K562 (cell line): ENCODE results near the gene SNX3. TPM values are rescaled to one million over a fixed set of nuclear protein-coding genes. Genes with fewer than 3 reads are reported as not detected.

Experiments used
- ATAC-seq: fragments of 200-7000 bp; cut with Tn5 transposase; 3 replicates; pipeline ENCODE4 v1.9.1; 2020; ENCODE audit warnings: moderate library complexity
- Bru-seq: library from RNA; stranded (reverse); fragments of 400-500 nt; gene quantifications from one replicate; lab custom pipeline; 2021; lab: Mats Ljungman, UMichigan
- BruChase-seq, 2 experiments: library from RNA; stranded (reverse); fragments of 400-500 nt; gene quantifications; one replicate each; lab custom pipeline; 2021; lab: Mats Ljungman, UMichigan
- BruUV-seq: library from RNA; stranded (reverse); fragments of 400-500 nt; replicated peaks from 2 replicates; lab custom pipeline; 2021; lab: Mats Ljungman, UMichigan
- CTCF ChIA-PET: fragments of 300-600 bp; formaldehyde crosslinking; extraction: SDS; loops from one replicate; lab custom pipeline; 2021; ENCODE audit warnings: low intra/inter-chr PET ratio; lab: Yijun Ruan, JAX
- POLR2A ChIA-PET: fragments of 300-600, 350-650 bp; sonication (Branson Sonifier 250); formaldehyde crosslinking; extraction: SDS; loops from one replicate; lab custom pipeline; 2021; ENCODE audit warnings: antibody characterized with exemption, inconsistent platforms; lab: Yijun Ruan, JAX
- DNase-seq, 4 experiments: peaks; one replicate each; pipeline versions ENCODE4 v3.0.0 to v3.0.0-alpha.2; 2011 to 2018; ENCODE audit warnings: low spot score in 3 of 4, mixed read lengths in 3 of 4; ENCODE audit errors: extremely low read depth in 1 of 4
- FAIRE-seq: peaks from 2 replicates; lab custom pipeline; 2011; peaks lifted over from hg19 to GRCh38; lab: Jason Lieb, UNC
- H2AFZ ChIP-seq: 2 replicates; pipeline ENCODE4 v1.6.0; 2011; ENCODE audit warnings: low read depth, low read length, control low read depth, inconsistent platforms
- H3K27ac ChIP-seq: fragments of 200-600 bp; 3 replicates; pipeline ENCODE4 v1.8.0; 2011; ENCODE audit warnings: low read depth, mild to moderate bottlenecking, control low read depth, inconsistent platforms, low read length, moderate library complexity, mixed read lengths; ENCODE audit errors: extremely low read depth
- H3K27me3 ChIP-seq, 2 experiments: fragments of 300-600 bp in 1 of 2; 2 replicates in 1 of 2; 3 replicates in 1 of 2; pipeline versions ENCODE4 v1.6.0 to v1.8.0; 2011; ENCODE audit warnings: inconsistent platforms in 2 of 2, low read length in 2 of 2, mild to moderate bottlenecking in 1 of 2, mixed read lengths in 1 of 2, moderate library complexity in 1 of 2; ENCODE audit not compliant: control insufficient read depth in 2 of 2, insufficient read depth in 2 of 2
- H3K36me3 ChIP-seq: fragments of 300-600 bp; 3 replicates; pipeline ENCODE4 v1.8.0; 2011; ENCODE audit warnings: mild to moderate bottlenecking, low read length, inconsistent platforms; ENCODE audit not compliant: control insufficient read depth, insufficient read depth
- H3K4me1 ChIP-seq, 2 experiments: fragments of 200-600 bp in 1 of 2; replicated peaks in 1 of 2; 2 replicates in 1 of 2; 3 replicates in 1 of 2; pipeline versions ENCODE4 v1.5.1 to v1.8.0; 2011; ENCODE audit warnings: inconsistent platforms in 2 of 2, low read length in 2 of 2, mild to moderate bottlenecking in 1 of 2, mixed read lengths in 1 of 2, moderate library complexity in 1 of 2; ENCODE audit not compliant: control insufficient read depth in 2 of 2, insufficient read depth in 2 of 2
- H3K4me2 ChIP-seq: 2 replicates; pipeline ENCODE4 v1.6.1; 2011; ENCODE audit warnings: low read length, control low read depth, inconsistent platforms, mixed read lengths; ENCODE audit not compliant: insufficient read depth
- H3K4me3 ChIP-seq: fragments of 200-600 bp; sonication (generic), shearing (Covaris generic); 2 replicates; pipeline ENCODE4 v1.5.1; 2016; ENCODE audit warnings: control low read depth, inconsistent platforms
- H3K79me2 ChIP-seq: fragments of 200-600 bp; 3 replicates; pipeline ENCODE4 v1.8.0; 2011; ENCODE audit warnings: low read length, inconsistent platforms; ENCODE audit not compliant: control insufficient read depth, insufficient read depth
- H3K9ac ChIP-seq, 2 experiments: 2 replicates each; pipeline versions ENCODE4 v1.6.0 to v1.6.1; 2011; ENCODE audit warnings: low read depth in 2 of 2, low read length in 2 of 2, control low read depth in 1 of 2, inconsistent platforms in 1 of 2, mild to moderate bottlenecking in 1 of 2, mixed read lengths in 1 of 2; ENCODE audit not compliant: insufficient read depth in 1 of 2
- H3K9me1 ChIP-seq: one replicate; pipeline ENCODE4 v1.6.0; 2011; ENCODE audit warnings: inconsistent platforms, mild to moderate bottlenecking, low read length, moderate library complexity; ENCODE audit not compliant: control insufficient read depth, insufficient read depth
- H3K9me3 ChIP-seq: replicated peaks from 2 replicates; pipeline ENCODE4 v1.5.1; 2011; ENCODE audit warnings: low read depth, low read length, inconsistent platforms; ENCODE audit not compliant: control insufficient read depth, insufficient read depth
- H4K20me1 ChIP-seq: replicated peaks from 2 replicates; pipeline ENCODE4 v1.6.1; 2011; ENCODE audit warnings: low read length, inconsistent platforms, mixed read lengths; ENCODE audit not compliant: control insufficient read depth, insufficient read depth
- CHD2 ChIP-seq: IDR thresholded peaks from 2 replicates; pipeline ENCODE4 v1.6.1; 2011; ENCODE audit warnings: low read depth, low read length
- ELK1 ChIP-seq: sonication (generic); formaldehyde crosslinking; IDR thresholded peaks from 2 replicates; pipeline ENCODE4 v1.8.1; 2022; ENCODE audit warnings: missing genetic modification reagents
- EWSR1 ChIP-seq: fragments of 450-650 bp; IDR thresholded peaks from 2 replicates; pipeline ENCODE4 v1.6.1; 2018; ENCODE audit warnings: borderline replicate concordance, mild to moderate bottlenecking, low read depth, moderate library complexity; ENCODE audit not compliant: partially characterized antibody
- MTA1 ChIP-seq: fragments of 450-650 bp; IDR thresholded peaks from 2 replicates; pipeline ENCODE4 v1.6.1; 2017; ENCODE audit warnings: borderline replicate concordance
- NFYB ChIP-seq: IDR thresholded peaks from 2 replicates; pipeline ENCODE4 v1.6.1; 2011; ENCODE audit warnings: mild to moderate bottlenecking, moderate library complexity; ENCODE audit not compliant: insufficient read length; ENCODE audit errors: extremely low read depth
- PTBP1 ChIP-seq: fragments of 200-400 bp; formaldehyde crosslinking; IDR thresholded peaks from 2 replicates; pipeline ENCODE4 v1.6.1; 2017; ENCODE audit warnings: low read depth, low read length
- RBM22 ChIP-seq: fragments of 200-400 bp; formaldehyde crosslinking; IDR thresholded peaks from 2 replicates; pipeline ENCODE4 v1.6.1; 2018; ENCODE audit warnings: low read length, low read depth; ENCODE audit not compliant: poor library complexity, severe bottlenecking
- ZNF121 ChIP-seq: sonication (generic); formaldehyde crosslinking; conservative IDR thresholded peaks from 2 replicates; pipeline ENCODE4 v1.8.0; 2022; ENCODE audit warnings: missing genetic modification reagents
- WGBS: fragments of 100-300 bp; shearing (Covaris generic); methylation state at CpG from one replicate; pipeline ENCODE4 v1.1.6; 2016; ENCODE audit warnings: low coverage, mixed read lengths; ENCODE audit not compliant: insufficient coverage; ENCODE audit errors: missing lambda C conversion rate; 5-methylcytosine and 5-hydroxymethylcytosine counted together
- in situ Hi-C: fragments of 300-500 bp; cut with MboI; formaldehyde crosslinking; loops from 4 replicates; pipeline ENCODE4 v1.15.0; 2018; ENCODE audit warnings: inconsistent platforms, mixed read lengths
- intact Hi-C: fragments of 100-400 bp; cut with micrococcal nuclease; formaldehyde crosslinking; loops from 2 replicates; pipeline ENCODE4 v1.14.2; 2022
- long read RNA-seq, 3 experiments: library from polyadenylated mRNA in 2 of 3; library from RNA in 1 of 3; unstranded in 2 of 3; stranded (forward) in 1 of 3; transcript quantifications; one replicate each; pipeline ENCODE4 v2.0.0, GENCODE V29; 2019 to 2022
- polyA minus RNA-seq, 3 experiments: library from RNA; depleted of rRNA, polyadenylated mRNA; stranded (reverse); fragments of >200 nt; gene quantifications; 2 replicates each; pipeline ENCODE4 v1.2.3, GENCODE V29; 2011
- polyA plus RNA-seq, 8 experiments: library from polyadenylated mRNA; depleted of rRNA in 4 of 8; stranded (reverse) in 5 of 8; unstranded in 3 of 8; fragments of >200 nt; fragmentation: Nextera tagmentation in 2 of 8; fragmentation: Illumina TruSeq in 1 of 8; extraction: Ambion mirVana in 2 of 8; extraction: Trizol in 1 of 8; gene quantifications; 2 replicates each; pipeline versions ENCODE4 v1.2.1 to v1.2.3, GENCODE V29; 2011 to 2014; ENCODE audit warnings: inconsistent platforms in 1 of 8, missing spikeins in 1 of 8
- total RNA-seq, 7 experiments: library from RNA; depleted of rRNA in 6 of 7; stranded (reverse); fragments of >200 nt in 6 of 7; fragmentation: Illumina TruSeq in 2 of 7; extraction: Trizol in 2 of 7; gene quantifications; 2 replicates each; pipeline versions ENCODE4 v1.2.1 to v1.2.3, GENCODE V29; 2011 to 2021; ENCODE audit warnings: low replicate concordance in 1 of 7
- TF ChIP-seq, protein P1 (sequence below): fragments of 450-650 bp; IDR thresholded peaks from 2 replicates; pipeline ENCODE4 v1.6.1; 2016

Gene SNX3
- total RNA-seq (2011; cell fraction: chromatin; rRNA removed; ENCODE audit: low replicate concordance) = 14.6 and 24.3 TPM in 2 replicates
- 12.3 and 12.6 TPM in 2 replicates for total RNA-seq (2011; cell fraction: nucleolus; rRNA removed)
- 40.9 and 74.8 TPM in 2 replicates for total RNA-seq (2011; cell fraction: nucleoplasm; rRNA removed)
- total RNA-seq (2014; rRNA removed) (129 and 158 TPM in 2 replicates), total RNA-seq (2014; rRNA removed; fragmentation: Illumina TruSeq; extraction: Trizol) (159 and 172 TPM in 2 replicates), total RNA-seq (2015; rRNA removed; fragmentation: Illumina TruSeq; extraction: Trizol) (161 and 182 TPM in 2 replicates), total RNA-seq (2021) (122 and 131 TPM in 2 replicates), polyA plus RNA-seq (2011; rRNA removed) (306 and 410 TPM in 2 replicates), polyA plus RNA-seq (2014; fragmentation: Illumina TruSeq; extraction: Trizol) (208 and 261 TPM in 2 replicates), polyA plus RNA-seq (2014; fragmentation: Nextera tagmentation; extraction: Ambion mirVana) (10 to 100 TPM; 48.9 to 68.3 TPM), polyA plus RNA-seq (2014; rRNA removed) (162 and 197 TPM in 2 replicates), polyA minus RNA-seq (2011; rRNA and poly(A)+ RNA removed) (151 TPM in 2 replicates), Bru-seq, nascent RNA (percentile 83 among the genes with signal in this experiment), BruChase-seq, experiment 1, labeled RNA remaining after a 2-hour chase (percentile 85 among the genes with signal in this experiment), BruChase-seq, experiment 2, labeled RNA remaining after a 6-hour chase (percentile 84 among the genes with signal in this experiment)
- 114 and 326 TPM in 2 replicates for polyA plus RNA-seq (2011; cell fraction: cytosol; rRNA removed)
- 34.4 and 73.8 TPM in 2 replicates for polyA plus RNA-seq (2011; cell fraction: nucleus; rRNA removed)
- 163 and 213 TPM in 2 replicates for polyA plus RNA-seq (2012)
- 31.3 and 55.2 TPM in 2 replicates for polyA minus RNA-seq (2011; cell fraction: cytosol; rRNA and poly(A)+ RNA removed)
- 8.2 and 17.7 TPM in 2 replicates for polyA minus RNA-seq (2011; cell fraction: nucleus; rRNA and poly(A)+ RNA removed)
- long read RNA-seq, experiment 1, transcript SNX3-201 (4 exons, 1,755 nt) = major isoform, 389 of 439 reads
- long read RNA-seq, experiment 1, transcript SNX3-202 (4 exons, 890 nt) = minor isoform, 21 of 439 reads
- long read RNA-seq, experiment 1, partial matches to known transcripts = 5 of 439 reads
- long read RNA-seq, experiment 1, other reads (novel, unspliced or antisense) = 20 of 439 reads
- long read RNA-seq, experiment 2, transcript SNX3-202 (4 exons, 890 nt) = minor isoform, 15 of 253 reads
- long read RNA-seq, experiment 2, transcript SNX3-201 (4 exons, 1,755 nt) = major isoform, 179 of 253 reads
- long read RNA-seq, experiment 2, partial matches to known transcripts = 16 of 253 reads
- long read RNA-seq, experiment 2, other reads (novel, unspliced or antisense) = 41 of 253 reads
- long read RNA-seq, experiment 3, transcript SNX3-201 (4 exons, 1,755 nt) = major isoform, 191 of 205 reads
- long read RNA-seq, experiment 3, transcript SNX3-202 (4 exons, 890 nt) = minor isoform, 8 of 205 reads
- long read RNA-seq, experiment 3, partial matches to known transcripts = 6 of 205 reads
- long read RNA-seq, experiment 3, other reads (novel, unspliced or antisense) = 0 of 205 reads

- FAIRE-seq = peak; percentile 89
- peaks cover 10 to 17% of the 10 kb centered on the region in 2 experiments for H3K4me1 ChIP-seq
- under 1% methylated on average over 56 of the region's 83 CpGs for WGBS
- H4K20me1 ChIP-seq = 0 out of 2 replicates have a peak, but pooled peaks cover 3% of the 10 kb centered on the region
- ChIA-PET POLR2A (interaction anchor here (0.6 to 2.1 kb wide), 13 partner anchors 10 to 1392 kb away, joined by 3 to 12 read pairs (median 4); partner anchors contain the start of gene AFG1L), CTCF (no interaction called here)
- peak within 1 kb of the TSS; percentile 88 to 99 for H3K9ac ChIP-seq
- H3K4me2 ChIP-seq = peak within 1 kb of the TSS; percentile 78
- ATAC-seq = peak; percentile 95
- in situ Hi-C loops = no loop called here
- peaks cover 51% of the 10 kb centered on the region for H3K79me2 ChIP-seq
- peak within 1 kb of the TSS; percentile 100 for H3K4me3 ChIP-seq
- no TSS peak for BruUV-seq
- no peaks in the 10 kb centered on the region for H3K9me1 ChIP-seq
- peak within 1 kb of the TSS; percentile 86 for H3K27ac ChIP-seq
- peaks cover 21% of the 10 kb centered on the region for H3K36me3 ChIP-seq
- peak within 1 kb of the TSS; percentile 94 for H2AFZ ChIP-seq
- no peaks in the 10 kb centered on the region for H3K27me3 ChIP-seq
- DNase-seq = peak; percentile 93 to 97 (median 95)
- H3K9me3 ChIP-seq = no peaks in the 10 kb centered on the region
- intact Hi-C loops = loop anchor here (2.0 kb wide), 2 partner anchors 34 to 100 kb away; partner anchors contain the start of gene AFG1L
- TF ChIP-seq EWSR1 (no peak), MTA1 (peak; percentile 35; the same call in 1 of the 2 replicates), PTBP1 (no peak), NFYB (no peak), ZNF121 (no peak), ELK1 (CRISPR knock-in tag) (no peak), RBM22 (peak; percentile 62), CHD2 (peak; percentile 37; the same call in 1 of the 2 replicates)
- TF ChIP-seq, protein P1, sequence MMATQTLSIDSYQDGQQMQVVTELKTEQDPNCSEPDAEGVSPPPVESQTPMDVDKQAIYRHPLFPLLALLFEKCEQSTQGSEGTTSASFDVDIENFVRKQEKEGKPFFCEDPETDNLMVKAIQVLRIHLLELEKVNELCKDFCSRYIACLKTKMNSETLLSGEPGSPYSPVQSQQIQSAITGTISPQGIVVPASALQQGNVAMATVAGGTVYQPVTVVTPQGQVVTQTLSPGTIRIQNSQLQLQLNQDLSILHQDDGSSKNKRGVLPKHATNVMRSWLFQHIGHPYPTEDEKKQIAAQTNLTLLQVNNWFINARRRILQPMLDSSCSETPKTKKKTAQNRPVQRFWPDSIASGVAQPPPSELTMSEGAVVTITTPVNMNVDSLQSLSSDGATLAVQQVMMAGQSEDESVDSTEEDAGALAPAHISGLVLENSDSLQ = peak; percentile 7; the same call in 1 of the 2 replicates
Measured at GRCh38 chr6:108260809-108261569, at the start of gene SNX3. SNX3 (minus strand) TSS chr6:108261040; CDS start chr6:108260921, 119 bp downstream.
